ENCODE data around the gene PADI4. TPM values are rescaled to one million over a fixed set of nuclear protein-coding genes. Genes with fewer than 3 reads are reported as not detected.

The PADI4 gene
- total RNA-seq, 3 donors from 2014 or later: 0.22 TPM; not detected in 2

DNA sequence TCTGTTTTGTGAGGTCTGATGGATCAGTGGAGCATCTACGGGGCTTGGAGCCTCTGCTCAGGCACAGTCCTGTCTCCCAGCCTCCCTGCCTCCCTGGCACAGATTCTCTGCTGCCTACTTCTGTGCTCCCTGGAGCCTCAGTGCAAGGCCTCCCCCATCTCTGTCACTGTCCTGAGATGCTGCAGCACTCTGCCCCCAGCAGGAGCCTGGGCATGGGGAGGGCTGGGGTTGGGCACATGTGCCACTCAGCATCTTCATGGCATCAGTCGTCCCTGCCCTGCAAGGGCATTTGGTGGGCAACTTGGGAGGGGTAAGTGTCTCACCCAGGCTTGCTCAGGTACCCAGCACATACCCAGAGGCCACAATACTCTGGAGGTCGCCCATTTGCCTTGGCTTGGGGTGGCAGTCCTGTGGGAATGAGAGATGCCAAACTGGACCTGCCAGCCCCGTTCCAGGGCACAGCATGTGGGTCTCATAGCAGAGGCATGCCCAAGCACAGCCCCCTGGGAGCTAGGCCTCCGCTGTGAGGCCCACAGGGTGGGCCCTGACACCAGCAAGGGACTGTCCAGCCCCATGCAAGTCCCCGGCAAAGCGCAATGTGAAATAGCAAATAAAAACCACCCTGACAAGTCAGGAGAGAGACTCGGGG, 30.4 kb upstream of the PADI4 start:
- H3K4me1 ChIP-seq (ENCODE audit: low read depth): peaks cover 7% of the 10 kb centered on the region
- no peak for DNase-seq
- no peak for ATAC-seq
- no peaks in the 10 kb centered on the region for H3K36me3 ChIP-seq (ENCODE audit: low read depth)
- TF ChIP-seq CTCF (IDR thresholded peaks at IDR 0.05): no peak
- no peaks in the 10 kb centered on the region for H3K9me3 ChIP-seq
- intact Hi-C loops (cut with DNase I, micrococcal nuclease): no loop called here
- H3K4me3 ChIP-seq: no peak overlapping the region

- intact Hi-C loops (cut with DNase I, micrococcal nuclease): no loop called here
- TF ChIP-seq CTCF (IDR thresholded peaks at IDR 0.05): no peak
- DNase-seq: no peak
Measured at GRCh38 chr1:17278996-17279830, 28.8 kb upstream of the PADI4 start.

DNA sequence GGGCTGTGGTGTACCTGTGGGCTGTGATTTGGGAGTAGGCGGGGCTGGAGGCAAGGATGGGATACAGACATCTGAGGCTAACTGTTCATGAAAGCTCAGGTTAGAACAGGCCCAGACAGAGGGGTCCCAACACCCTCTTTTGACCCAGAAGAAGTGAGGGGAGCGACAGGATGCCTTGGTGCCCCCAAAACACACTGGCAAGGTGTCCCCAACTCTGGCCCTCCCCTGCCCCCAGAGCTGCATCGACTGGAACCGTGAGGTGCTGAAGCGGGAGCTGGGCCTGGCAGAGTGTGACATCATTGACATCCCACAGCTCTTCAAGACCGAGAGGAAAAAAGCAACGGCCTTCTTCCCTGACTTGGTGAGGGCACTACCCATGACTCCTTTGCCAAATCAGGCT, 27.6 kb upstream of the PADI4 start:
- H3K36me3 ChIP-seq (ENCODE audit: low read depth): no peaks in the 10 kb centered on the region
- no peaks in the 10 kb centered on the region for H3K9me3 ChIP-seq
- intact Hi-C loops (cut with DNase I, micrococcal nuclease): no loop called here
- TF ChIP-seq CTCF (IDR thresholded peaks at IDR 0.05): no peak
- no peak overlapping the region for H3K4me3 ChIP-seq
- no peaks in the 10 kb centered on the region for H3K4me1 ChIP-seq (ENCODE audit: low read depth)
- ATAC-seq: no peak
- no peak for DNase-seq

More at GRCh38 chr1:17278996-17279830, 28.8 kb upstream of the PADI4 start:
- Histone ChIP-seq H3K4me1 (ENCODE audit: low read depth) (no peaks in the 10 kb centered on the region), H3K4me3 (no peak overlapping the region), H3K9me3 (no peaks in the 10 kb centered on the region), H3K36me3 (ENCODE audit: low read depth) (no peaks in the 10 kb centered on the region)
- no peak for ATAC-seq

DNA sequence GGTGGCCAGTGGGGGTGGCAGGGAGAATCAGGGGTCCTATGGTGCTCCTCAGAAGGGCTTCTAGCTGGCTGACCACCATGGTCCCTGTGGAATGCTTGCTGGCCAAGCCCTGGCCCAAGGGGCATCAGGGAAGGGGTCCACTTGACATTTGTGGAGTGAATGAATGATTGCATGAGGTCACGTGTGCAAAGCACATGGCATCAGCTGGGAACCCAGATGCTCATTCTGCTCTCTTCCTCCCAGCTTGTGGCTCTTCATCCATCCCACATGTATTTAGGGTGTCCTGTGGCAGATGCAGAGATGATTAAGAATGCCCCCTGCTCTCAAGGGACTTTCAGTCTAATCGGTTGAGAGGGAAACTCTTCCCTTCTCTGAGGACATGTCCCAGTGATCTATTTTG, 27.1 kb upstream of the PADI4 start:
- H3K36me3 ChIP-seq (ENCODE audit: low read depth): no peaks in the 10 kb centered on the region
- no peak overlapping the region for H3K4me3 ChIP-seq
- H3K9me3 ChIP-seq: no peaks in the 10 kb centered on the region
- intact Hi-C loops (cut with DNase I, micrococcal nuclease): no loop called here
- DNase-seq (no peak), ATAC-seq (no peak)
- H3K4me1 ChIP-seq (ENCODE audit: low read depth): no peaks in the 10 kb centered on the region
- TF ChIP-seq CTCF (IDR thresholded peaks at IDR 0.05): no peak

- intact Hi-C loops (cut with DNase I, micrococcal nuclease): no loop called here
- DNase-seq (no peak), ATAC-seq (no peak)
- H3K4me1 ChIP-seq (ENCODE audit: low read depth): no peaks in the 10 kb centered on the region
- TF ChIP-seq CTCF (IDR thresholded peaks at IDR 0.05): no peak
- H3K36me3 ChIP-seq (ENCODE audit: low read depth): no peaks in the 10 kb centered on the region
- no peak overlapping the region for H3K4me3 ChIP-seq
- no peaks in the 10 kb centered on the region for H3K9me3 ChIP-seq
Measured at GRCh38 chr1:17281775-17282181, 26.2 kb upstream of the PADI4 start.
